Bronchial epithelial cell (primary cell): ENCODE measurements around the gene ZCCHC14. TPM values are rescaled to one million over a fixed set of nuclear protein-coding genes. Genes with fewer than 3 reads are reported as not detected.
"Not testable (repeated sequence)": the region's sequence is repeated elsewhere in the genome, so short reads cannot be mapped to it uniquely, and the experiment has no call there.

Experiments used
- DNase-seq: peaks from one replicate; pipeline ENCODE4 v3.0.0-alpha.2; 2010; ENCODE audit warnings: low read depth
- FAIRE-seq: peaks from 2 replicates; lab custom pipeline; 2011; peaks lifted over from hg19 to GRCh38; lab: Jason Lieb, UNC
- H3K27me3 ChIP-seq: 2 replicates; pipeline ENCODE4 v1.5.1; 2011; ENCODE audit warnings: low read length; ENCODE audit not compliant: control insufficient read depth, insufficient read depth
- H3K36me3 ChIP-seq: 2 replicates; pipeline ENCODE4 v1.5.1; 2011; ENCODE audit warnings: low read length; ENCODE audit not compliant: control insufficient read depth, insufficient read depth
- H3K4me3 ChIP-seq: 2 replicates; pipeline ENCODE4 v1.5.1; 2011; ENCODE audit warnings: mild to moderate bottlenecking, low read depth, low read length, control low read depth
- total RNA-seq: library from RNA; depleted of rRNA; stranded (reverse); fragments of >200 nt; gene quantifications from 2 replicates; pipeline ENCODE4 v1.2.1, GENCODE V29; 2014
- TF ChIP-seq, protein P1 (sequence below): IDR thresholded peaks from 2 replicates; pipeline ENCODE4 v1.5.1; 2011; ENCODE audit warnings: mild to moderate bottlenecking, moderate library complexity, low read length, control low read depth, inconsistent platforms; ENCODE audit not compliant: insufficient read depth, severe bottlenecking

The ZCCHC14 gene
- total RNA-seq, 1 donor from 2014 or later, result 2.9 TPM

DNA sequence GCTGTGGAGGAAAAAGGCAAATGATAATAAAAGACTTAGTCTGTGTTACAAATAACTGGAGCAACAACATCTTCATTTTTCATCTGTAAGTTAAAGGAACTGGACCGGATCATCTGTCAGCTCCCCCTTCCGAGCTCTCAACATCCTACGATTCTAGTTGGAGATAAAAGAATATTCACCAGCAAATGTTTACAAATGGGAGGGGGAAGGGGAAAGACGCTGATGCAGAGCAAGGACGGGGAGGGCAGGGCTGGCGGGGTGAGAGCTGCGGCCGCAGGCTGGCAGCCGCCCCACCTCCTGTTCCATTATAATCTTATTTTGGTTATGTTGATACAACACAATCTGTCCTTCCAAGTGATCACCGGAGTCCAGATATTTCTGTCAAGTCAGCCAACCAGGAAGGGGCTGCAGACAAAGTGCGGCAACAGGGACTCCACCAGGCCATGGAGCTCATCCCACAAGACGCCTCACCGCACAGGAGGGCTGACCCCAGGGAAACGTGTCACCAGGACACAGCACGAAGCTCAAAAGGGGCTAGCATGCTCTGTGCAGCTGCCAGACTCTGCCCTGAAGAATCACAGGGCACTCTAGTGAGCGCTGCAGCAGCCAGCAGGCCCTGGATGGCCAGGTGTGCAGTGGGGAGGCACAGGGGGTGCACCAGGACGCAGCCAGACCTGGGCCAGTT, 128.9 kb downstream of the ZCCHC14 start:
- Histone ChIP-seq H3K4me3 (no peak overlapping the region), H3K27me3 (no peaks in the 10 kb centered on the region), H3K36me3 (peaks cover 27% of the 10 kb centered on the region)
- DNase-seq, result no peak
- TF ChIP-seq, protein P1, sequence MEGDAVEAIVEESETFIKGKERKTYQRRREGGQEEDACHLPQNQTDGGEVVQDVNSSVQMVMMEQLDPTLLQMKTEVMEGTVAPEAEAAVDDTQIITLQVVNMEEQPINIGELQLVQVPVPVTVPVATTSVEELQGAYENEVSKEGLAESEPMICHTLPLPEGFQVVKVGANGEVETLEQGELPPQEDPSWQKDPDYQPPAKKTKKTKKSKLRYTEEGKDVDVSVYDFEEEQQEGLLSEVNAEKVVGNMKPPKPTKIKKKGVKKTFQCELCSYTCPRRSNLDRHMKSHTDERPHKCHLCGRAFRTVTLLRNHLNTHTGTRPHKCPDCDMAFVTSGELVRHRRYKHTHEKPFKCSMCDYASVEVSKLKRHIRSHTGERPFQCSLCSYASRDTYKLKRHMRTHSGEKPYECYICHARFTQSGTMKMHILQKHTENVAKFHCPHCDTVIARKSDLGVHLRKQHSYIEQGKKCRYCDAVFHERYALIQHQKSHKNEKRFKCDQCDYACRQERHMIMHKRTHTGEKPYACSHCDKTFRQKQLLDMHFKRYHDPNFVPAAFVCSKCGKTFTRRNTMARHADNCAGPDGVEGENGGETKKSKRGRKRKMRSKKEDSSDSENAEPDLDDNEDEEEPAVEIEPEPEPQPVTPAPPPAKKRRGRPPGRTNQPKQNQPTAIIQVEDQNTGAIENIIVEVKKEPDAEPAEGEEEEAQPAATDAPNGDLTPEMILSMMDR, result no peak
- FAIRE-seq, result no peak

DNA sequence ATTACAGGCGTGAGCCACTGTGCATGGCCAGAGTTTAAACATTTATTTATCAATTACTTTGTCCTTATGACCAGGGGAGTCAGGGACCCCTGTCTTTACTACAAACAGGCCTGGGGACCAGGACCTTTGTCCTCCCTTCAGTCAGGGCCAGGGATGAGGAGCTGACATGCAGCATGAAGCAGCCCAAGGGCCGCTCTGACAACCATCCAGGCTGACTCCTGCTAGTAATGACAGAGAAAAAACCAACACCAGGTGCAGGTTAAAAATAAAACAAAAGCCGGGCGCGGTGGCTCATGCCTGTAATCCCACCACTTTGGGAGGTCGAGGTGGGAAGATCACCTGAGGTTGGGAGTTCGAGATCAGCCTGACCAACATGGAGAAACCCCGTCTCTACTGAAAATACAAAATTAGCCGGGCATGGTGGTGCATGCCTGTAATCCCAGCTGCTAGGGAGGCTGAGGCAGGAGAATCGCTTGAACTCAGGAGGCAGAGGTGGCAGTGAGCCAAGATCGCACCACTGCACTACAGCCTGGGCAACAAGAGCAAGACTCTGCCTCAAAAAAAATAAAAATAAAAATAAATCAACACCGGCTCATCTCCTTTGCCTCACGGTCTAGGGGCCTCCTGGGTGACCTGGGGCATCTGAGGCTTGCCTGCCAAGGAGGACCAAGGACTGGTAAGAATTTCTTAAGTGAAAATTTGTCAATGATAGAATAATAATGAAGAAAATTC, 129.8 kb downstream of the ZCCHC14 start:
- not testable (repeated sequence) for DNase-seq, FAIRE-seq, H3K4me3 ChIP-seq, H3K27me3 ChIP-seq
- peaks cover 32% of the 10 kb centered on the region for H3K36me3 ChIP-seq

DNA sequence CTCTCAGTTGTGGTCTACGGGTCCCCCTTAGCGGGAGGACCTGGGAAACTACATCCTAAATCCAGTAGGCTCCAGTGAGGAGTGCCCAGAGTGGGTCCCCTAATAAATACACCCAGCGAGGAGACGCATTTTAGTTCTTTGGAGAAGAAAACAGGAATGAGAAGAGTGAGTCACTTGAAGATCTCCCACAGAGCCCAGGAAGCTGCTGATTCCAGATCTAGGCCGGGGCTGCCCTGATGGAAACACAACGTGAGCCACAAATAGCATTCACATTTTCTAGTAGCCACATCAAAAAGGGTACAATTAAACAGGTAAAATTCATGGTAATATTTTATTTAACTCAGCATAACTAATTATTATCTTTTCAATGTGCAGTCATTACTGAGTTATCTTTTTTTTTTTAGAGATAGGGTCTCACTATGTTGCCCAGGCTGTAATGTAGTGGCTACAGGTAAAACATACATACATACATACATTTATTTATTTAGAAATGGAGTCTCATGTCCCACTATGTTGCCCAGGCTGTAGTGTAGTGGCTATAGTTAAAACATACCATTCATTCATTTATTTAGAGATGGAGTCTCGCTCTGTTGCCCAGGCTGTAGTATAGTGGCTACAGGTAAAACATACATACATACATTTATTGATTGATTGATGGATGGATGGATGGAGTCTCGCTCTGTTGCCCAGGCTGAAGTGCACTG, 130.8 kb downstream of the ZCCHC14 start:
- Histone ChIP-seq H3K36me3 (peaks cover 36% of the 10 kb centered on the region), H3K4me3 (no peak overlapping the region), H3K27me3 (no peaks in the 10 kb centered on the region)
- DNase-seq (no peak), FAIRE-seq (no peak)
- TF ChIP-seq, protein P1, result no peak

DNA sequence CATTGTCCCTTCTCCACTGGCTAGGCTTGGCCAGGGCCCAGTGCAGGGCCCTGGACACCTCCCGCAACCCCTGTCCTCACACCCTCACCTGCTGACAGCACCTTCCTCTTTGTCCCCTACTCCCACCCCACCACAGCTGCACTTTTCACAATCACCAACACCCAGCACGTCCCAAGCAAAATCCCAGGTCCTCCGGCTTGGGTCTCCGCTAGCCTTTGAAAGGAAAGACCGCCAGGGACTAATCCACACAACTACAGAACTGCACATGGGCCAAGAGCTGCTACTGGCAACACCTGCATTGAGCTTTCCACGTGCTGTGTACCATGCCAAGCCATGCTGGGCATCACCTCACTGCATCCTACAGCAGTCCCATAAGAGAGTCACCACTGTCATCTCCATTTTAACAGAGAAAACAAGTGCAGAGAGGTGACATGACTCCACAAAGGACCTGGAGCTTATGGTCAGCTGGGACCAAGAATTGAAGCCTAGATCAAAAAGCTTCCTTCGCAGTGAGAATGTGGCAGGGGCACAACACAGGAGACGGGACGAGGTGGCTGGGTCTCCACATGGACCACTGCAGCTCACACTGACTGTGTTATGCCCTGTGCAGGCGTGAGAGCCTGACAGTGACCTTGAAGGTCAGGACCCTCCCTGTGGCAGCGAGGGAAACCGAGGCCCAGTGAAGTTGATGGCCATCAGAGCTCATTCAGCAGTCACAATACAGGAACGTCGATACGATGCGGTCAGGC, 131.8 kb downstream of the ZCCHC14 start:
- DNase-seq (no peak), FAIRE-seq (no peak)
- TF ChIP-seq, protein P1, result no peak
- H3K36me3 ChIP-seq, result peaks cover 32% of the 10 kb centered on the region
- H3K4me3 ChIP-seq, result no peak overlapping the region
- no peaks in the 10 kb centered on the region for H3K27me3 ChIP-seq

DNA sequence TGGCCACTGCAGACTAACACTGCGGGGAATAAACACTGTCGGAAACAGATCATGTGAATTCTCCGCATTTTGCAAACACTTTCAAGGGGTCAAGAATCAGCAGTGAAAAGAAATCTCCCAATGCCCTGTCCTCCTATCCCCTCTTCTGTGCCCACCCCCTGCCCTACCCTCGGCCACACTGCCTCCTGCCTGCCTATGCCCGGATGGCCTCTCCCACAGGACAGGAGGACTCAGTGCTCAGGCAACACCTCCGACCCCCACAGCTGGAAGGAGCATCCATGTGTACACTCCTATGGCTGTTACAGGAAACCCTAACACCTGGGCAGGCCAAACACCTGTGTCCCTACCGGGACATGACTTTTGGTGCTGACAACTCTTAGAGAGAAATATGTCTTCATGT, 133.7 kb downstream of the ZCCHC14 start:
- FAIRE-seq (no peak), DNase-seq (no peak)
- Histone ChIP-seq H3K27me3 (no peaks in the 10 kb centered on the region), H3K4me3 (no peak overlapping the region), H3K36me3 (peaks cover 29% of the 10 kb centered on the region)
- TF ChIP-seq, protein P1, result no peak
